PC-9 (cell line): ENCODE measurements around the gene ATRNL1.
A peak's percentile ranks its signal among the peaks of the same experiment; 100 is the strongest.

Source experiments
- CTCF ChIP-seq: fragments of 200-600 bp; sonication (generic); conservative IDR thresholded peaks from 2 replicates; pipeline ENCODE4 v1.6.1; 2017; ENCODE audit warnings: mixed run types, antibody characterized with exemption, mild to moderate bottlenecking, moderate library complexity
- EZH2 ChIP-seq: fragments of 200-600 bp; sonication (generic); IDR thresholded peaks from 2 replicates; pipeline ENCODE4 v1.8.0; 2017; ENCODE audit warnings: antibody characterized with exemption, low read depth

GRCh38 chr10:115355162-115355760 lies 262.1 kb downstream of the ATRNL1 start:
- TF ChIP-seq CTCF (peak; percentile 73), EZH2 (no peak)
